ENCODE measurements around the gene RPS15.

Gene RPS15

GRCh38 chr19:1455002-1455335 is 16.8 kb downstream of the RPS15 start:
- no peak overlapping the region for H3K4me3 ChIP-seq (ENCODE audit: control insufficient read depth, low read depth, low read length)
- no peak for DNase-seq (ENCODE audit: low read depth)
- TF ChIP-seq CTCF (IDR thresholded peaks at IDR 0.05; ENCODE audit: control insufficient read depth, insufficient read depth, low read depth, low read length, missing control alignments): no peak

DNA sequence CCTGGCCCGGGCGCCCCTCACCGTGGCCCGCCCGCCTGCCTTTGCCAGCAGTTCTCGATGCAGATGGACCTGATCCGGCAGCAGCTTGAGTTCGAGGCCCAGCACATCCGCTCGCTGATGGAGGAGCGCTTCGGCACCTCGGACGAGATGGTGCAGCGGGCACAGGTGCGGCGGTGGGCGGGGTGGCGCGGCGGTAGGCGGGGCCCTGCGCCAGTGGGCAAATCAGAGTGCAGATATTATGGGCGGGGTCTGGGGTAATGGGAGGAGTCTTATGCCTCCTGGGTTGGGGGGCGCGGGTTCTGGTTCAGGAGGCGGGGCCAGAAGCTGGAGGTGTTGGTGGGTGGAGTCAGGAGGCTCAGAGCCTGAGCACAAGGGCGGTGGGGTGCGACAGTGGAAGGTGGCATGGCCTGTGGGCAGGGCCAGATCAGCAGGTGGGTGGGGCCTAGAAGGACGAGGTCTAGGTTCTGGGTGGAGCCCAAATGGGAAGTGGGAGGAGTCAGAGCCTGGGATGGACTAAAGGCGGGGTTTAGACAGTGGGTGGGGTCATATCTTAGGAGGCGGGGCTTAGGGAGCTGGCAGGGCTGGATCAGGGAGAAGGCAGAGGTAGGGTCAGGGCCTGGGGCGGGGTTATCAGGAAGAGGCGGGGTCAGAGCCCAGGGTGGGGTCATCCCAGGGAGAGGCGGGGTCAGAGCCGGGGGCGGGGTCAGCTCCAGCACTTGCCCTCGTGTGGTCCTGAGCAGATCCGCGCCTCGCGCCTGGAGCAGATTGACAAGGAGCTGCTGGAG is 17.3 kb downstream of the RPS15 start:
- no peak for TF ChIP-seq CTCF (IDR thresholded peaks at IDR 0.05; ENCODE audit: control insufficient read depth, insufficient read depth, low read depth, low read length, missing control alignments)
- no peak for DNase-seq (ENCODE audit: low read depth)
- no peak overlapping the region for H3K4me3 ChIP-seq (ENCODE audit: control insufficient read depth, low read depth, low read length)

DNA sequence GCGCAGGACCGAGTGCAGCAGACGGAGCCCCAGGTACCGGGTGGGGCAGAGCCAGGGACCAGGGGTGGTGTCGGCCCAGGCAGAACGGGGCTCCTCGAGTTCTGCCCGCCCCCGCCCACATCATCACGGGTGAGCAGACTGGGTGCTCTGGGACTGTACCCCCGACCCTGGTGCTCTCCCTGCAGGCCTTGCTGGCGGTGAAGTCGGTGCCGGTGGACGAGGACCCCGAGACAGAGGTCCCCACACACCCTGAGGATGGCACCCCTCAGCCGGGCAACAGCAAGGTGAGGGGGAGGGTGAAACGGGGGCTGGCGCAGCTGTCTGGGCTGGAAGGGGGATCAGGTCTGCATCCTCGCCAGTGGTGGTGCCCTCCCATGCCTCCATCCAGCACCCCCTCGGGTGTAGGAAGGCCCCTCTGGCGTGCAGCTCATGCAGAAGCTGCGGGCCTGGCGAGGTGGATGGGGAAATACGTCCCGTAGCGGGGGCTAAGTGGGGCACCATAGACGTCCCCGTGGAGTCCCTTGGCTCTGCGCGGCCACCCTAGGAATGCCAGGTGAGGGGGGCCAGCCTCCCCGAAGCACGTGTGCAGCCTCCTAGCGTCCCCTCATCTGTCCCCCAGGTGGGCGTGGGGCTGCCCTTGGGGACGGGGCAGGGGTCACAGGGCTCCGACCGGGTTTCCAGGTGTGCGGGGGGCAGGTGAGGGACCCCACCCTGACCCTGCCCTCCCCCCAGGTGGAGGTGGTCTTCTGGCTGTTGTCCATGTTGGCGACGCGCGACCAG is 18.1 kb downstream of the RPS15 start:
- TF ChIP-seq CTCF (IDR thresholded peaks at IDR 0.05; ENCODE audit: control insufficient read depth, insufficient read depth, low read depth, low read length, missing control alignments): no peak
- DNase-seq (ENCODE audit: low read depth): no peak
- no peak overlapping the region for H3K4me3 ChIP-seq (ENCODE audit: control insufficient read depth, low read depth, low read length)

DNA sequence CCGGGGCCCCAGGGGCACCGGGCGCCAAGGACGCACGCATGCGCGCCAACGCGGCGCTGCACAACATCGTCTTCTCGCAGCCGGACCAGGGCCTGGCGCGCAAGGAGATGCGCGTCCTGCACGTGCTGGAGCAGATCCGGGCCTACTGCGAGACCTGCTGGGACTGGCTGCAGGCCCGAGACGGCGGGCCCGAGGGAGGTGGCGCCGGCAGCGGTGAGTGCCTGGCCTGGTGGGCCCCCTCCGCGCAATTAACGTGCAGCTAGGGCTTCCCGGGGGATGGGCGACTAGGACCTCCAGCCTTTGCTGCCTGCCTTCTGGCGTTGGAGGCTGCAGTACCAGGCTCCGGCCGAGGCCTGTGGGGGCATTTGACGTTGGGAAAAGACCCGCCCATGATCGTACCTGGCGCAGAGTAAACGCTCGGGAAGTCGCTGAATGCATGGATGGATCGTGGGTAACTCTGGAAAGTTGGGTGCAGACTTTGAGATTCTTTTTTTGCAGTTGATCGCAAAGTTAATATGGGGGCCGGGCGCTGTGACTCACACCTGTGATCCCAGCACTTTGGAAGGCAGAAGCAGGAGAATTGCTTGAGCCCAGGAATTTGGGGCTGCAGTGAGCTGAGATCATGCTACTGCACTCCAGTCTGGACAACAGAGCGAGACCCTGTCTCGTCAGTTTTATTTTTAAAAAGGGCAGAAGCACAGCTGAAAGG is 19.0 kb downstream of the RPS15 start:
- no peak overlapping the region for H3K4me3 ChIP-seq (ENCODE audit: control insufficient read depth, low read depth, low read length)
- peak; percentile 13 for TF ChIP-seq CTCF (IDR thresholded peaks at IDR 0.05; ENCODE audit: control insufficient read depth, insufficient read depth, low read depth, low read length, missing control alignments)
- no peak for DNase-seq (ENCODE audit: low read depth)

DNA sequence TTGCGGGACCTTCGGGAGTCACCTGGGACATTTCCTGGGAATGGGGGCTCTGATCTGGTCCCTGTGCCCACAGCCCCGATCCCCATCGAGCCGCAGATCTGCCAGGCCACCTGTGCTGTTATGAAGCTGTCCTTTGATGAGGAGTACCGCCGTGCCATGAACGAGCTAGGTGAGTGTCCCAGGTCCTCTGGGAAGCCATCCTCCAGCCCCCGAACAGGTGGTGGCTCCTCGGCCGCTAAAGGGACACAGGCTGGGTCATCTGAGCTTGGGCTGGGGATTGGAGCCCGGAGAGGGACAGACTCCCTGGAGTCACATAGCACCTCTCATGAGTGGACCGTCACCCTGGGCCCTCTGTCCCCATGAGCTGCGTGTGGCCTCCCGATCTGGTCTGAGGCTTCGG is 19.7 kb downstream of the RPS15 start:
- DNase-seq (ENCODE audit: low read depth): no peak
- TF ChIP-seq CTCF (IDR thresholded peaks at IDR 0.05; ENCODE audit: control insufficient read depth, insufficient read depth, low read depth, low read length, missing control alignments): no peak
- H3K4me3 ChIP-seq (ENCODE audit: control insufficient read depth, low read depth, low read length): no peak overlapping the region

GRCh38 chr19:1459479-1459878 is 21.3 kb downstream of the RPS15 start:
- DNase-seq (ENCODE audit: low read depth): no peak
- no peak for TF ChIP-seq CTCF (IDR thresholded peaks at IDR 0.05; ENCODE audit: control insufficient read depth, insufficient read depth, low read depth, low read length, missing control alignments)
- H3K4me3 ChIP-seq (ENCODE audit: control insufficient read depth, low read depth, low read length): no peak overlapping the region
